ENCODE results near the gene RSF1. TPM values are rescaled to one million over a fixed set of nuclear protein-coding genes. Genes with fewer than 3 reads are reported as not detected.
"Not testable (repeated sequence)": the region's sequence is repeated elsewhere in the genome, so short reads cannot be mapped to it uniquely, and the experiment has no call there.

The RSF1 gene
- total RNA-seq, 1 donor from 2014 or later: 45.5 TPM

DNA sequence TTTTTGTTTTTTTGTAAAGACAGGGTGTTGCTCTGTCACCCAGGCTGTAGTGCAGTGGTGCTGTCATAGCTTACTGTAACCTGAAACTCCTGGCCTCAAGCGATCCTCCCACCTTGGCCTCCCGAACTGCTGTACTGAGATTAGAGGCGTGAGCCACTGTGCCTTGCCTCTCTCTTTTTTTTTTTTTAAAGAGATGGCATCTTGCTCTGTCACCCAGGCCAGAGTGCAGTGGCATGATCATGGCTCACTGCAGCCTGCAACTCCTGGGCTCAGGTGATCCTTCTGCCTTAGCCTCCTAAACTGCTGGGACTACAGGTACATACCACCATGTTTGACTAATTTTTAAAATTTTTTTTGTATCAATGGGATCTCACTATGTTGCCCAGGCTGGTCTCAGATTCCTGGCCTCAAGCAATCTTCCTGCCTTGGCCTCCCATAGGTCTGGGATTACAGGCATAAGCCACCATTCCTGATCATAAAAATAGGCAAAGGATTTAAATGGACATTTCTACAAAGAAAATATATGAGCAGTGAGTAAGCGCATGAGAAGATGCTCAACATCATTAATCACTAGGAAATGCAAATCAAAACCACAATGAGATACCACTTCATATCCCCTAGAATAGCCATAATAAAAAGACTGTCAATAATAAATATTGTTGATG lies 165.6 kb downstream of the RSF1 start:
- Mint-ChIP-seq H3K4me3 (ENCODE audit: low read depth) (no peak overlapping the region), H3K36me3 (ENCODE audit: low read depth) (no peaks in the 10 kb centered on the region), H3K9me3 (no peaks in the 10 kb centered on the region), H3K27ac (no peak overlapping the region), H3K27me3 (ENCODE audit: low read depth) (peaks cover 1% of the 10 kb centered on the region), H3K4me1 (ENCODE audit: low read depth) (no peaks in the 10 kb centered on the region)
- intact Hi-C loops (cut with micrococcal nuclease): no loop called here
- no peak for DNase-seq (ENCODE audit: low spot score)

DNA sequence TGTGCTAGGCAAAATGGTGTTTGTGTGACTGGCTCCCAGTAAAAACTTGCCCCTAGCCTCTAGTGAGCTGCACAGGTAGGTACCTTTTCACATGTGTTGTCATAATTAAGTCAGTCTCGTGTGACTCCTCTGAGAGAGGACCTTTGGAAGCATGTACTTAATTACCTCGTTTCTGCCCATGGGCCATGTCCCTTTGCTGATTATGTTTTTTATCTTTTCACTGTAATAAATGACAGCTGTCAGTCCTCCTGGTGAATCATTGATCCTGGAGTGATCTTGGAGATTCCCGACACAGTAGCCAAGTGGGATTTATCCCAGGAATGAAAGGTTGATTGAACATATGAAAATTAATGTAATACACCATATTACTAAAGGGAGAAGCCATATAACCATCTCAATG lies 170.4 kb downstream of the RSF1 start:
- Mint-ChIP-seq H3K4me3 (ENCODE audit: low read depth) (no peak overlapping the region), H3K9me3 (no peaks in the 10 kb centered on the region), H3K27me3 (ENCODE audit: low read depth) (peaks cover 1% of the 10 kb centered on the region), H3K27ac (no peak overlapping the region), H3K36me3 (ENCODE audit: low read depth) (no peaks in the 10 kb centered on the region), H3K4me1 (ENCODE audit: low read depth) (no peaks in the 10 kb centered on the region)
- intact Hi-C loops (cut with micrococcal nuclease): no loop called here
- DNase-seq (ENCODE audit: low spot score): no peak

DNA sequence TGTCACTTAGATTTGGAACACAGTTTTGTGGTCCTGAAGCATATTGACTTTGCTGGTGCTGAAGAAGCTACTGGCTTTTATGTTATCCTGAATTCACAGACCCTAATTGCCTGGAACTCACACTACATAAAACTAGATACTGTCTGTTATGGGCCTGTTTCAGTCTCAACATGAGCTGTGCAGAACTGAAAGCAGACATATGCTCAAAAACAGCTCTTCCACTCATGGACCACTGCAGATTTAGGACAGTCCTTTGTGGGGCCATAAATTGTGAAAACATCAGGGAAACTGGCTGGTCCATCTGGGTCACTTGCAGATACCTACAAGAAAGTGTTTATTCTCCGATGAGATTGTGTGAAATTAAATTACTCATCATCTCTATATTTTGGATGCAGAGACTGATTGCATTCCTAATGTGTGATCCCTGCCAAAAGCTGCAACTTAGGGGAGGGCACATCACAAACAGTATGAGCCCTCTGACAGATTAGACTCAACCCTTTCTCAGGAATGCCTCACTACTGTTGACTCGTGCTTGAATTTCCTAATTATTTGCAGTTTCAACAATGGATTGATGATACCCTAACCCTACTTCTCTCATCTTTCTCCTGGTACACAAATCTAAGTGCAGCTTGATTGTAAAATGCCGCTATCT lies 172.7 kb downstream of the RSF1 start:
- intact Hi-C loops (cut with micrococcal nuclease): no loop called here
- no peaks in the 10 kb centered on the region for H3K9me3 Mint-ChIP-seq

DNA sequence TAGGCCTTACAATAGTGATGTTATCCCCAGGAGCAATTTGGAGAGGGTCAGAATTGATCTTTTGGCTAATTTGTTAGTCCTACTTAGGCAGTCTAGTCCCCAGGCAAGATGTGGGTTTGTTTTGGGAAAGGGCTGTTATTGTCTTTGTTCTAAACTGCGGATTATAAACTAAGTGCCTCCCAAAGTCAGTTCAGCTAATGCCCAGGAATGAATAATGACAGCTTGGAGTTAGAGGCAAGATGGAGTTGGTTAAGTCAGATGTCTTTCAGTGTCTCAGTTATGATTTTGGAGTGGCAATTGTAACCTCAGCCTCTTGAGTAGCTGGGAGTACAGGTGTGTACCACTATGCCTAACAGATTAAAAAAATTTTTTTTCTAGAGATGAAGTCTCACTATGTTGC lies 175.6 kb downstream of the RSF1 start:
- intact Hi-C loops (cut with micrococcal nuclease): no loop called here
- Mint-ChIP-seq H3K4me3 (ENCODE audit: low read depth) (no peak overlapping the region), H3K27ac (no peak overlapping the region), H3K36me3 (ENCODE audit: low read depth) (no peaks in the 10 kb centered on the region), H3K9me3 (peaks cover 9% of the 10 kb centered on the region), H3K4me1 (ENCODE audit: low read depth) (peaks cover 8% of the 10 kb centered on the region), H3K27me3 (ENCODE audit: low read depth) (no peaks in the 10 kb centered on the region)
- DNase-seq (ENCODE audit: low spot score): no peak

More for the DNA sequence above, 172.7 kb downstream of the RSF1 start:
- H3K27me3 Mint-ChIP-seq (ENCODE audit: low read depth): peaks cover 1% of the 10 kb centered on the region
- peaks cover 8% of the 10 kb centered on the region for H3K4me1 Mint-ChIP-seq (ENCODE audit: low read depth)
- H3K36me3 Mint-ChIP-seq (ENCODE audit: low read depth): no peaks in the 10 kb centered on the region
- H3K27ac Mint-ChIP-seq: no peak overlapping the region
- no peak overlapping the region for H3K4me3 Mint-ChIP-seq (ENCODE audit: low read depth)
- no peak for DNase-seq (ENCODE audit: low spot score)

DNA sequence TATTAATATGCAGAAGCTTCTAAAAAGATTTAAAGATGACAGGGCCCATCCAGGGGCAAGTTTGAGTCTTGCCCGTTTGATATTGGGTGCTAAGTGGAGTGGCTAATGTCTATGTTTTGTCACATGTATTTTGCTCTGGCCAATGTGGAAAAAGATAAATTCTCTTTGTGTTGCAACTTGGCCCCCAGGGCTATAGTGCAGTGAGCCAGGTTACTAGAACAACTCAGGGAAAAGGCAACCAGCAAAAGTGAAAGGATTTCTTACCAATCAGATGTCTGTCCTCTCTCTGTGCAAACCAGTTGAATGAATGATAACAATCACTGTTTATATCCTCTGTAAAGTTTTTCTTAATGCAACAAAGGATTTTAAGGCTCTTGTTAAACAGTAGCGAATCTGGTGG lies 178.3 kb downstream of the RSF1 start:
- no peak for DNase-seq (ENCODE audit: low spot score)
- Mint-ChIP-seq H3K4me3 (ENCODE audit: low read depth) (no peak overlapping the region), H3K9me3 (peaks cover 11% of the 10 kb centered on the region), H3K4me1 (ENCODE audit: low read depth) (peaks cover 13% of the 10 kb centered on the region), H3K27me3 (ENCODE audit: low read depth) (no peaks in the 10 kb centered on the region), H3K27ac (no peak overlapping the region), H3K36me3 (ENCODE audit: low read depth) (peaks cover 8% of the 10 kb centered on the region)
- intact Hi-C loops (cut with micrococcal nuclease): no loop called here

DNA sequence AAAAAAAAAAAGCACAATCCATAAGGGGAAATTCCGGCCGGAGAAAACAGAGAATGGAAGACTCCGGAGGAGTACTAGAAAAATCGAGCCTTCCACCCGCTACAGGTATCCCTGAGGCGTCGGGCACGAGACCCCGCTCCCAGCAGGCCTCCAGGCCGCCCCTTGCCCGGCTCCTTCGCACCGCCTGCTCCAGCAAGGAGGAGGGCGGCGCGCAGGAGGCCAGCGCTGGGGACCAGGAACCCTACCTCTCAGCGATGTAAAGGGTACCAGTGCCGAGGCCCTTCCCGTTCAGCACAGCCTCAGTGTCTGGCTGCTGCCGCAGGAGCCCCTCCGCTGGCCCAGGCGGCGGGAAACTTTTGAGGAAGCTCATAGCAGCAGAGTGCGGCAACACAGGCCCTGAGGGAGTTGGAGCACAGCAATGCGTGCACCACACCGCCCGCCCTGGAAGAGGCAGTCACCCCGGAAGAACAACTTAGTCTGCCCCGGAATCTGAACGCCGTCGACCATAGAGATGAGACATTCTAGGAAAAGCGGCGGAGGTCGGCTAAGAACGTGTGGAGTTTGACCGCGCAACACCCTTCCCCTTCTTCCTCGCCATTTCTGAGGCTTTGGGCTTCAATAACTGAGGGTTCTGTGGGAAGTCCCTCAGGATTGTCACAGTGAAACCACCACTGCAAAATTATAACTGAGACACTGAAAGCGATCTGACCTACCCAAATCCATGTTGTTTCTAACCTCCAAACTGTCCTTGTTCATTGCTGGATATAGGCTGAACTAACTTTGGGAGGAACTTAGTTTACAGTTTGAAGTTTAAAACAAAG lies 183.0 kb downstream of the RSF1 start, which contains the start of gene CLNS1A:
Gene CLNS1A, minus strand, starts transcription at position 450 of the 821 bp plus-strand sequence. Its CDS starts 80 bp downstream, at position 370.
- H3K9me3 Mint-ChIP-seq: peaks cover 11% of the 10 kb centered on the region
- peaks cover 27% of the 10 kb centered on the region for H3K4me1 Mint-ChIP-seq (ENCODE audit: low read depth)
- H3K27me3 Mint-ChIP-seq (ENCODE audit: low read depth): no peaks in the 10 kb centered on the region
- peak within 1 kb of the TSS; percentile 91 for H3K27ac Mint-ChIP-seq
- intact Hi-C loops (cut with micrococcal nuclease): loop anchor here (1.0 to 10.0 kb wide), 3 partner anchors 70 to 717 kb away; partner anchors contain the start of gene AAMDC
- H3K36me3 Mint-ChIP-seq (ENCODE audit: low read depth): peaks cover 42% of the 10 kb centered on the region
- peak within 1 kb of the TSS; percentile 90 for H3K4me3 Mint-ChIP-seq (ENCODE audit: low read depth)
- DNase-seq (ENCODE audit: low spot score): peak; percentile 76

DNA sequence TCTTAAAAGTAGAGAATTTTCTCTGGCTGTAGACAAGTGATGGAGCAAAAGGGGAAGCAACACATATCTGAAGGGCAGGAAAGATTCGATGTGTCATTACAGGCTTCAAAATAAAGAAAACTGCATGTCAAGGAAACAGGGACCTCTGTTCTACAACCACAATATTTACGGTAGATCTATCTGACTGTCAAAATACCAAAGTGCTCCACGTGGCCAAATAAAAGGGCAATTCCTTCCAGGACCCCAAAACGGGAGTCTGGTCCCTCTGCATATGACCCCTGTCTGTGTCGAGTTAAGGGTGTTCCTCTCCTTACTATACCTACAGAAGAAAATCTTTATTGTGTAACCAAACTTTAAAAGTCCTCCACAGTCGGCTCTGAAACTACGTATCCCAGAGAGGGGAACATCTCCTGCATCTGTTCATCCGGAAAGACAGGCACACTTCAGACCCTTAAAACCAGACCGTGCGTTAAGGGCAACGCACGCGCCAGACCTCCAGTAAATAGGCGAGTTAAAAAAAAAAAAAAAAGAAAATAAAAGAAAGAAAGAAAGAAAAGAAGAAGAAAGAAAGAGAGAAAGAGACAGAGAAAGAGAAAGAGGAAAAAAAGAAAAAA lies 183.7 kb downstream of the RSF1 start:
- Mint-ChIP-seq H3K4me3 (ENCODE audit: low read depth) (peak overlapping the region; percentile 90), H3K27ac (peak overlapping the region; percentile 91), H3K9me3 (peaks cover 11% of the 10 kb centered on the region), H3K36me3 (ENCODE audit: low read depth) (peaks cover 45% of the 10 kb centered on the region), H3K4me1 (ENCODE audit: low read depth) (peaks cover 27% of the 10 kb centered on the region), H3K27me3 (ENCODE audit: low read depth) (no peaks in the 10 kb centered on the region)
- DNase-seq (ENCODE audit: low spot score): no peak
- intact Hi-C loops (cut with micrococcal nuclease): loop anchor here (1.0 to 10.0 kb wide), 3 partner anchors 70 to 718 kb away; partner anchors contain the start of gene AAMDC

DNA sequence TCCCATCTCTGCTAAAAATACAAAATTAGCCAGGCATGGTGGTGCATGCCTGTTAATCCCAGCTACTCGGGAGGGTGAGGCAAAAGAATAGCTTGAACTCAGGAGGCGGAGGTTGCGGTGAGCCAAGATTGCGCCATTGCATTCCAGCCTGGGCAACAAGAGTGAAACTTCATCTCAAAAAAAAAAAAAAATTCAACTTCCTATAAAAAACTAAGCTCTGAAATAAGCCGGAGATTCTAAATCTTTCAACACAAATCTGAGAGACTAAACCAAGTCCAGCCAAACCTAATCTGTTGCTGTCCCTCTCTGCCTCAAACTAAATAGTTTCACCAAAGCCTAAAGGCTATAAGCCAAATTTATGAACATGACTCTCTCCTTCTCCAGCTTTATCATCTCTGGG lies 186.6 kb downstream of the RSF1 start:
- intact Hi-C loops (cut with micrococcal nuclease): loop anchor here (10.0 kb wide), 1 partner anchor 721 kb away; no protein-coding TSS in a partner anchor
- Mint-ChIP-seq H3K36me3 (ENCODE audit: low read depth) (peaks cover 53% of the 10 kb centered on the region), H3K27ac (peak overlapping the region; percentile 7), H3K4me1 (ENCODE audit: low read depth) (peaks cover 34% of the 10 kb centered on the region)
- not testable (repeated sequence) for H3K4me3 Mint-ChIP-seq (ENCODE audit: low read depth); H3K9me3 Mint-ChIP-seq; DNase-seq (ENCODE audit: low spot score); H3K27me3 Mint-ChIP-seq (ENCODE audit: low read depth)

DNA sequence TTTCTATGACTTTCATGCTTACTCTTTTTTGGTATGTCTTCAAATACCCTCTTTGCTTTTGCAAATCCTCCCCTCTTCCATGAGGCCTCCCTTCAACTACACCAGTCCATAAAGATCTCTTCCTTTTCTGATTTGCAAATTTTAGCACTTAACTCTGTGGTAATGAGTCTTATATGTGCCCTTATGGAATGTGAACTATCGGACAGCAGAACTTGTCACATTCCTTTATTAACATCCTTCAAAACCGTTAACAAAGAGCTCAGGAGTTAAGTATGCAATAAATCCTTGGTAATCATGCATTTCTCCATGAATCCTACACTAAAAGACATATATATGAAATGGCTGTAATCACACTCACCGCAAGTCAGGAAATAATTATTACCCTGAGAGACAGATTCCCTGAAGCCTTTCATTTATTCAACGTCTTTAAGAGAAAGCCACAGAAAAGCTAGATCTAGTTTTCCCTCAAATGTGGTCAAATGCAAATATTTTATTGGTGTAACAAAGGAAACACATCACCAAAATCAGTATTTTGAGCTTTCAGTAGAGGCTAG lies 190.3 kb downstream of the RSF1 start:
- Mint-ChIP-seq H3K4me1 (ENCODE audit: low read depth) (peaks cover 17% of the 10 kb centered on the region), H3K4me3 (ENCODE audit: low read depth) (no peak overlapping the region), H3K27ac (no peak overlapping the region), H3K9me3 (no peaks in the 10 kb centered on the region), H3K27me3 (ENCODE audit: low read depth) (no peaks in the 10 kb centered on the region), H3K36me3 (ENCODE audit: low read depth) (peaks cover 54% of the 10 kb centered on the region)
- no peak for DNase-seq (ENCODE audit: low spot score)
- intact Hi-C loops (cut with micrococcal nuclease): loop anchor here (10.0 kb wide), 1 partner anchor 725 kb away; no protein-coding TSS in a partner anchor

DNA sequence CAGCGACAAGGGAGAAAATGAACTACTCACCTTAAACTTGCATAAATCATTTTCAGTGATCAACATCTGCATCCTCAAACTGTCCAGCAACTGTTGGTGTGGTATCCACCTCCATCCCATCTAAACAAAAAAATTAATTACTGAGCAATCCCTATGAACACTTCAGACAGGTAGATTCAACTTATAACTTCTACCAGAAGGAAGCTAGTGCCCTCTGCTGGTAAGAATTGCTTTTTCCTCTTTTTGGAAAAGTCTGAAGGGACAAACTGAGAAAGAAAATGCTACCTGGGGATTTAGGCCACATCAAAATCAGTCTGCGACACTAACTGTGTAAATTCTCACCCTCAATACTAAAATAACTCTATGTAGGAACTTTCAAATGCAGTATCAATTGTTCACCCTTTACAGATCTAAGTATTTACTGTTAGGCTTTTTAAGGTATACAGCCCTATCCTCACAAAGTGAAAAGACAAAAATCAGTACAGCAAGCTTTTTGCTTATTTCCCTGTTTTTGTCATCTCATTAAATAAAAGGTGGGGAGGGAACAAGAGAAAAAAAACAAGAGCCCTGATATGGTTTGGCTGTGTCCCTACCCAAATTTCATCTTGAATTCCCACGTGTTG lies 200.8 kb downstream of the RSF1 start:
- Mint-ChIP-seq H3K27me3 (ENCODE audit: low read depth) (no peaks in the 10 kb centered on the region), H3K4me3 (ENCODE audit: low read depth) (no peak overlapping the region), H3K27ac (no peak overlapping the region), H3K4me1 (ENCODE audit: low read depth) (no peaks in the 10 kb centered on the region), H3K36me3 (ENCODE audit: low read depth) (peaks cover 71% of the 10 kb centered on the region), H3K9me3 (no peaks in the 10 kb centered on the region)
- intact Hi-C loops (cut with micrococcal nuclease): no loop called here
- no peak for DNase-seq (ENCODE audit: low spot score)

DNA sequence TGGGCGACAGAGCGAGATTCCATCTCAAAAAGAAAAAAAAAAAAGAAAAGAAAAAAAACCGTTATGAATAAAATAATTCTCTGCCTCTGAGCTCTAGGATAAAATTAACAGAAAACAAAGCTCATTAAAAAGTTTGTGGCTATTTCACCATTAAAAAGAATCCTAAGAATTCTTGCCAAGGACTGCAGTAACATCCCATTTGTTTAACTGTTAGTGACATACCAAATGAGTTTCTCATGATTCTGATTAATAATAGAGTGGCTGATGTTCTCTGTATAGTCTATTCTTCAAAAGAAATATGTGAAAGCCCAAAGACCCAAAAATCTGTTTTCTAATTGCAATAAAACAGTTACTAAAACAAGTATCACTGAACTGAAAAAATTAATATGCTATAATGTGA lies 202.6 kb downstream of the RSF1 start:
- DNase-seq (ENCODE audit: low spot score): no peak
- Mint-ChIP-seq H3K4me1 (ENCODE audit: low read depth) (no peaks in the 10 kb centered on the region), H3K9me3 (no peaks in the 10 kb centered on the region), H3K4me3 (ENCODE audit: low read depth) (no peak overlapping the region), H3K36me3 (ENCODE audit: low read depth) (peaks cover 67% of the 10 kb centered on the region), H3K27me3 (ENCODE audit: low read depth) (no peaks in the 10 kb centered on the region), H3K27ac (no peak overlapping the region)
- intact Hi-C loops (cut with micrococcal nuclease): no loop called here

DNA sequence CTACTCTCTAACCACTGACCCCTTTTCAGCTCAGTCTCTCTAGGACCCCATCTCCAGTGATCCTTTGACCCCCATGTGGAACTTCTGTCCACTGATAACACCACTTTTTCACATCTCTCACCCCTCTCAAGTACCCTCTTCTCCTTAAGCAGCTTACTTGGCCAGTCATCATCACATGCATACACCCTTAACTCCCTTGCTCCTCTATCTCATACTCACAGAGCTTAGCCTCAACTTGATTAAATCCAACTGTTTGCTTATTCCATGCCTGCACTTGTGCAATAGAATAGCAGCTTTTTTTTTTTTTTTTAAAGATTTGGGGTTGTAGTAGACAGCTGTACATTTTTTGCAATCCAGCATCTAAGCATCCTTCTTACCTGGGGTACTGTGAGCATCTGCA lies 208.6 kb downstream of the RSF1 start:
- DNase-seq (ENCODE audit: low spot score): no peak
- intact Hi-C loops (cut with micrococcal nuclease): no loop called here
- no peak overlapping the region for H3K4me3 Mint-ChIP-seq (ENCODE audit: low read depth)
- no peaks in the 10 kb centered on the region for H3K4me1 Mint-ChIP-seq (ENCODE audit: low read depth)
- no peaks in the 10 kb centered on the region for H3K9me3 Mint-ChIP-seq
- no peak overlapping the region for H3K27ac Mint-ChIP-seq
- no peaks in the 10 kb centered on the region for H3K27me3 Mint-ChIP-seq (ENCODE audit: low read depth)
- peaks cover 52% of the 10 kb centered on the region for H3K36me3 Mint-ChIP-seq (ENCODE audit: low read depth)

Measured in activated T-helper 2 cell treated with anti-CD3 and anti-CD28 coated beads, Interferon-gamma antibody, Interleukin-2, Interleukin-4, amounts not matched to agents 10 μg/mL and 5 μg/mL and 100 μg/mL, durations not matched to agents 14 hours and 24 hours and 36 hours (primary cell).